ENCODE results near the gene LENEP. TPM values are rescaled to one million over a fixed set of nuclear protein-coding genes. Genes with fewer than 3 reads are reported as not detected.
A peak's percentile ranks its signal among the peaks of the same experiment; 100 is the strongest.

The LENEP gene
- total RNA-seq, 1 experiment from 2014 or later: 0.50 TPM

GRCh38 chr1:154999571-155000410 lies 6.4 kb downstream of the LENEP start:
- Mint-ChIP-seq H3K27me3 (ENCODE audit: insufficient read depth, unreplicated experiment) (no peaks in the 10 kb centered on the region), H3K4me3 (ENCODE audit: unreplicated experiment) (peak overlapping the region; percentile 96), H3K9me3 (ENCODE audit: unreplicated experiment) (no peaks in the 10 kb centered on the region), H3K4me1 (ENCODE audit: low read depth, unreplicated experiment) (peaks cover 26% of the 10 kb centered on the region), H3K27ac (ENCODE audit: unreplicated experiment) (peak overlapping the region; percentile 96), H3K36me3 (ENCODE audit: insufficient read depth, unreplicated experiment) (peaks cover 37% of the 10 kb centered on the region)
- peaks cover 1% of the 10 kb centered on the region for H3K36me3 ChIP-seq (ENCODE audit: control insufficient read depth, insufficient read depth, low read length)
- H3K27me3 ChIP-seq (replicated peaks; ENCODE audit: control insufficient read depth, insufficient read depth, low read length): no peaks in the 10 kb centered on the region
- no peaks in the 10 kb centered on the region for H3K9me3 ChIP-seq
- TSS peak; percentile 51 for BruUV-seq (replicated peaks)
- H3K4me3 ChIP-seq (ENCODE audit: low read depth, low read length): peak overlapping the region; percentile 92
- POLR2A ChIA-PET: interaction anchor here (0.5 to 2.1 kb wide), 11 partner anchors 16 to 1129 kb away, joined by 3 to 75 read pairs (median 6); partner anchors contain the start of genes FLAD1, PBXIP1, PYGO2 and SHC1
- peaks cover 11% of the 10 kb centered on the region; the same call in 1 of the 2 replicates for H3K4me1 ChIP-seq
- CTCF ChIA-PET: interaction anchor here (0.6 to 2.1 kb wide), 24 partner anchors 8 to 967 kb away, joined by 3 to 43 read pairs (median 5); partner anchors contain the start of genes ADAM15, FLAD1, PBXIP1 and PMVK
- TF ChIP-seq CTCF (IDR thresholded peaks at IDR 0.05; ENCODE audit: insufficient read depth in 1 of 2, low read depth in 1 of 2, low read length in 1 of 2, severe bottlenecking in 1 of 2, unreplicated experiment in 1 of 2): no peak
- DNase-seq: peak; percentile 85 to 87
- intact Hi-C loops (cut with micrococcal nuclease; ENCODE audit: unreplicated experiment): loop anchor here (1.0 to 5.0 kb wide), 6 partner anchors 16 to 441 kb away; partner anchors contain the start of genes CKS1B, EFNA1, FLAD1 and PYGO2

- H3K4me1 Mint-ChIP-seq (ENCODE audit: low read depth, unreplicated experiment): peaks cover 26% of the 10 kb centered on the region
- no peaks in the 10 kb centered on the region for H3K27me3 Mint-ChIP-seq (ENCODE audit: insufficient read depth, unreplicated experiment)
- peak overlapping the region; percentile 92 for H3K4me3 ChIP-seq (ENCODE audit: low read depth, low read length)
- ChIA-PET POLR2A (interaction anchor here (0.5 to 2.1 kb wide), 6 partner anchors 25 to 817 kb away, joined by 3 to 75 read pairs (median 8); partner anchors contain the start of genes PYGO2 and SHC1), CTCF (interaction anchor here (0.6 to 2.1 kb wide), 10 partner anchors 16 to 967 kb away, joined by 3 to 26 read pairs (median 5); partner anchors contain the start of genes ADAM15, FLAD1, PBXIP1 and SHC1)
- no peaks in the 10 kb centered on the region for H3K9me3 ChIP-seq
- no peak for TF ChIP-seq CTCF (IDR thresholded peaks at IDR 0.05; ENCODE audit: insufficient read depth in 1 of 2, low read depth in 1 of 2, low read length in 1 of 2, severe bottlenecking in 1 of 2, unreplicated experiment in 1 of 2)
- H3K4me1 ChIP-seq: peaks cover 12% of the 10 kb centered on the region
- peak overlapping the region; percentile 96 for H3K4me3 Mint-ChIP-seq (ENCODE audit: unreplicated experiment)
- peaks cover 37% of the 10 kb centered on the region for H3K36me3 Mint-ChIP-seq (ENCODE audit: insufficient read depth, unreplicated experiment)
- H3K27ac Mint-ChIP-seq (ENCODE audit: unreplicated experiment): peak overlapping the region; percentile 96
- no TSS peak for BruUV-seq (replicated peaks)
- no peak for DNase-seq
- peaks cover 1% of the 10 kb centered on the region for H3K36me3 ChIP-seq (ENCODE audit: control insufficient read depth, insufficient read depth, low read length)
- intact Hi-C loops (cut with micrococcal nuclease; ENCODE audit: unreplicated experiment): loop anchor here (1.0 to 5.0 kb wide), 5 partner anchors 17 to 442 kb away; partner anchors contain the start of genes EFNA1, FLAD1, PYGO2 and UBE2Q1
- no peaks in the 10 kb centered on the region for H3K27me3 ChIP-seq (replicated peaks; ENCODE audit: control insufficient read depth, insufficient read depth, low read length)
- H3K9me3 Mint-ChIP-seq (ENCODE audit: unreplicated experiment): no peaks in the 10 kb centered on the region
These were observed 7.0 kb downstream of the LENEP start for GRCh38 chr1:155000411-155000725.

- H3K4me1 ChIP-seq: peaks cover 15% of the 10 kb centered on the region
- DNase-seq: peak; percentile 99 to 100
- peaks cover 37% of the 10 kb centered on the region for H3K36me3 Mint-ChIP-seq (ENCODE audit: insufficient read depth, unreplicated experiment)
- no peaks in the 10 kb centered on the region for H3K27me3 ChIP-seq (replicated peaks; ENCODE audit: control insufficient read depth, insufficient read depth, low read length)
- no TSS peak for BruUV-seq (replicated peaks)
- H3K27me3 Mint-ChIP-seq (ENCODE audit: insufficient read depth, unreplicated experiment): no peaks in the 10 kb centered on the region
- H3K4me3 ChIP-seq (ENCODE audit: low read depth, low read length): peak overlapping the region; percentile 92
- H3K4me3 Mint-ChIP-seq (ENCODE audit: unreplicated experiment): peak overlapping the region; percentile 96
- intact Hi-C loops (cut with micrococcal nuclease; ENCODE audit: unreplicated experiment): loop anchor here (1.0 to 5.0 kb wide), 5 partner anchors 18 to 442 kb away; partner anchors contain the start of genes EFNA1, FLAD1, PYGO2 and UBE2Q1
- H3K9me3 ChIP-seq: no peaks in the 10 kb centered on the region
- peak in 1 of 2 experiments; percentile 24 for TF ChIP-seq CTCF (IDR thresholded peaks at IDR 0.05; ENCODE audit: insufficient read depth in 1 of 2, low read depth in 1 of 2, low read length in 1 of 2, severe bottlenecking in 1 of 2, unreplicated experiment in 1 of 2)
- ChIA-PET CTCF (interaction anchor here (1.0 to 2.1 kb wide), 3 partner anchors 16 to 50 kb away, joined by 3 to 7 read pairs (median 5); partner anchors contain the start of gene ADAM15), POLR2A (interaction anchor here (0.5 to 2.1 kb wide), 5 partner anchors 18 to 64 kb away, joined by 3 to 75 read pairs (median 3); partner anchors contain the start of genes FLAD1, PMVK and SHC1)
- peaks cover 22% of the 10 kb centered on the region for H3K4me1 Mint-ChIP-seq (ENCODE audit: low read depth, unreplicated experiment)
- H3K27ac Mint-ChIP-seq (ENCODE audit: unreplicated experiment): peak overlapping the region; percentile 96
- peaks cover 1% of the 10 kb centered on the region for H3K36me3 ChIP-seq (ENCODE audit: control insufficient read depth, insufficient read depth, low read length)
- H3K9me3 Mint-ChIP-seq (ENCODE audit: unreplicated experiment): no peaks in the 10 kb centered on the region
These were observed 7.5 kb downstream of the LENEP start for GRCh38 chr1:155000726-155001424.

Data from Caco-2 (cell line).